ENCODE measurements around the gene ZFYVE28.

The ZFYVE28 gene

GRCh38 chr4:2347190-2347589, 71.3 kb downstream of the ZFYVE28 start:
- DNase-seq (ENCODE audit: low read depth): no peak
- no peak for TF ChIP-seq CTCF (IDR thresholded peaks at IDR 0.05; ENCODE audit: insufficient read depth, low read depth, low read length, missing control alignments)
- no peak overlapping the region for H3K4me3 ChIP-seq (ENCODE audit: low read length)

DNA sequence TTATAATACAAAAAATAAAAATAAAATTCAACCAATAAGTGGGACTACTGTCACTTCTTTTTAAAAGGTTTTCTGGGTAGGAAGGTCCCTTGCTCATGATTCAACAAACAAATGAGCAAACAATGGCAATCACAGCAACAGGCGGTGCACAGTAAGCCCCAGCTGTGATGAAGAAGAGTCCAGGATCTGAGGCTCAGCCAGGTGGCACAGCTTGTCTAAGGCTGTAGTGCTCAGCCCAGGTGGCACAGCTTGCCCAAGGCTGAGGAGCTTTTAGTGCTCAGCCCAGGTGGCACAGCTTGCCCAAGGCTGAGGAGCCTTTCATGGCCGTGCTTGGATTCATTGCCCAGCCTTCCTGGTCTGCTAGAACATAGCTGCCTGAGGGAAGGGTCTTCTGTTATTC, 75.0 kb downstream of the ZFYVE28 start:
- DNase-seq (ENCODE audit: low read depth): no peak
- TF ChIP-seq CTCF (IDR thresholded peaks at IDR 0.05; ENCODE audit: insufficient read depth, low read depth, low read length, missing control alignments): no peak
- no peak overlapping the region for H3K4me3 ChIP-seq (ENCODE audit: low read length)

- no peak for DNase-seq (ENCODE audit: low read depth)
- TF ChIP-seq CTCF (IDR thresholded peaks at IDR 0.05; ENCODE audit: insufficient read depth, low read depth, low read length, missing control alignments): no peak
- no peak overlapping the region for H3K4me3 ChIP-seq (ENCODE audit: low read length)
These were observed 76.4 kb downstream of the ZFYVE28 start for GRCh38 chr4:2341911-2342652.

DNA sequence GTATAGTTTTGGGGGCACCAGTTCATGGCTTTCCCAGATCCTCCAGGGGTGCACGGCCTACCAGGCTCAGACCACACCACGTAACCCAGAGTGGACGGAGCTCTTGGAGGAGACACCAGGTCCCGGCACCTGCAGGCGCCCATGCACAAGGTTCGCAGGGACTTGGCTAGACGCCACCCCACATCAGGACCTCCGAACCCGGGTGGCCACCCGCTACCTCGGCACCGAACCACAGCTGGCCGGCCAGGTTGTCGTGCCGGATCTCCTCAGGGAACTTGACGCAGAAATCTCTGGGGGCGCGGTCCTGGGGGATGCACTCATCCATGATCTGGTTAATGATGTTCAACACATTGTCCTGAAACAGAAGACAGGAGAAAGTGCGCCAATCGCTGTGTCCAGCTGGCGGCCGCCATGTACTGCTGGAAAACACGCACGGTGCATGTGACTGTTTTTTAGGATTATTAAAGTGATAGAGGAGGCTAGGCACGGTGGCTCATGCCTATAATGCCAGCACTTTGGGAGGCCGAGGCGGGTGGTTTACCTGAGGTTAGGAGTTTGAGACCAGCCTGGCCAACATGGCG, 77.1 kb downstream of the ZFYVE28 start:
- DNase-seq (ENCODE audit: low read depth): no peak
- no peak overlapping the region for H3K4me3 ChIP-seq (ENCODE audit: low read length)
- TF ChIP-seq CTCF (IDR thresholded peaks at IDR 0.05; ENCODE audit: insufficient read depth, low read depth, low read length, missing control alignments): no peak

DNA sequence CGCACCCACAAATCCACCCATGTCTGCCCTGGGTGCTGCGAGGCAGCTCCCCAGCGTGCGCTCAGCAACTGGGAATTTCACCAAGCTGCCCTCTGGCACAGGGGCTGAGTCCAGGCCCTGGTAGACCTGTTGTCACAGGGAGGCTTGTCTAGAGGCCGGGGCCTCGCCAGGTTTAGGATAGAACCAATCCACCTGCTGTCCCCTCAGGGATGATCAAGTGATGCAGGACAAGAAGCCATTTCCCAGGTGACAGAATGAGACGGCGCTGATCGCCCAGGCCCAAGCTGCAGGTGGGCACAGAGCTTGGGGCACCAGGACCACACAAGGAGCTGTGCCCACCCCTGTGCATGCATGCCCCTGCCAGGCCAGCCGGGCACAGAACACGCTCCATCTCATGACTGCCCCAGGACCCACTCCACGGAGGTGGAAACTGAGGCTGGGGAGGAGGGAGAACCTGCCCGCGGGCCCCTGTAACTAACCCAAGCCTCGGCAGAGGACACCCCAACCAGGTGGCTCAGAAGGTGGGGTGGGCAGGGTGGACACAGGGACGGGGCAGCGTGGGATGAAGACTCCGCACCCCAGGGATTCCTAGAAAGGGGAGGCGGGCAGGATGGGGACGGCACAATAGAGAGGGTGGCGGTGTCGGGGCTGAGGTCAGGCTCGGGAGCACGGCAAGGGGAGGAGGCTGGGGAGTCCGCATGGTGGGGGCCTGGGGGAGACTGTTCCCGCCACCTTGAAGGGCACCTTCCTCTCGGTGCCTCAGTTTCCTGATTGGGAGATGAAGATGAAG, 78.0 kb downstream of the ZFYVE28 start:
- no peak overlapping the region for H3K4me3 ChIP-seq (ENCODE audit: low read length)

More for the DNA sequence above, 78.0 kb downstream of the ZFYVE28 start:
- no peak for DNase-seq (ENCODE audit: low read depth)
- no peak for TF ChIP-seq CTCF (IDR thresholded peaks at IDR 0.05; ENCODE audit: insufficient read depth, low read depth, low read length, missing control alignments)
